Bronchial epithelial cell (primary cell): ENCODE results near the gene DIDO1. TPM values are rescaled to one million over a fixed set of nuclear protein-coding genes. Genes with fewer than 3 reads are reported as not detected.

Experiments used
- DNase-seq: peaks from one replicate; pipeline ENCODE4 v3.0.0-alpha.2; 2010; ENCODE audit warnings: low read depth
- FAIRE-seq: peaks from 2 replicates; lab custom pipeline; 2011; peaks lifted over from hg19 to GRCh38; lab: Jason Lieb, UNC
- H3K27me3 ChIP-seq: 2 replicates; pipeline ENCODE4 v1.5.1; 2011; ENCODE audit warnings: low read length; ENCODE audit not compliant: control insufficient read depth, insufficient read depth
- H3K36me3 ChIP-seq: 2 replicates; pipeline ENCODE4 v1.5.1; 2011; ENCODE audit warnings: low read length; ENCODE audit not compliant: control insufficient read depth, insufficient read depth
- H3K4me3 ChIP-seq: 2 replicates; pipeline ENCODE4 v1.5.1; 2011; ENCODE audit warnings: mild to moderate bottlenecking, low read depth, low read length, control low read depth
- total RNA-seq: library from RNA; depleted of rRNA; stranded (reverse); fragments of >200 nt; gene quantifications from 2 replicates; pipeline ENCODE4 v1.2.1, GENCODE V29; 2014
- TF ChIP-seq, protein P1 (sequence below): IDR thresholded peaks from 2 replicates; pipeline ENCODE4 v1.5.1; 2011; ENCODE audit warnings: mild to moderate bottlenecking, moderate library complexity, low read length, control low read depth, inconsistent platforms; ENCODE audit not compliant: insufficient read depth, severe bottlenecking

The DIDO1 gene
- total RNA-seq, 1 donor from 2014 or later, result 26.9 TPM

DNA sequence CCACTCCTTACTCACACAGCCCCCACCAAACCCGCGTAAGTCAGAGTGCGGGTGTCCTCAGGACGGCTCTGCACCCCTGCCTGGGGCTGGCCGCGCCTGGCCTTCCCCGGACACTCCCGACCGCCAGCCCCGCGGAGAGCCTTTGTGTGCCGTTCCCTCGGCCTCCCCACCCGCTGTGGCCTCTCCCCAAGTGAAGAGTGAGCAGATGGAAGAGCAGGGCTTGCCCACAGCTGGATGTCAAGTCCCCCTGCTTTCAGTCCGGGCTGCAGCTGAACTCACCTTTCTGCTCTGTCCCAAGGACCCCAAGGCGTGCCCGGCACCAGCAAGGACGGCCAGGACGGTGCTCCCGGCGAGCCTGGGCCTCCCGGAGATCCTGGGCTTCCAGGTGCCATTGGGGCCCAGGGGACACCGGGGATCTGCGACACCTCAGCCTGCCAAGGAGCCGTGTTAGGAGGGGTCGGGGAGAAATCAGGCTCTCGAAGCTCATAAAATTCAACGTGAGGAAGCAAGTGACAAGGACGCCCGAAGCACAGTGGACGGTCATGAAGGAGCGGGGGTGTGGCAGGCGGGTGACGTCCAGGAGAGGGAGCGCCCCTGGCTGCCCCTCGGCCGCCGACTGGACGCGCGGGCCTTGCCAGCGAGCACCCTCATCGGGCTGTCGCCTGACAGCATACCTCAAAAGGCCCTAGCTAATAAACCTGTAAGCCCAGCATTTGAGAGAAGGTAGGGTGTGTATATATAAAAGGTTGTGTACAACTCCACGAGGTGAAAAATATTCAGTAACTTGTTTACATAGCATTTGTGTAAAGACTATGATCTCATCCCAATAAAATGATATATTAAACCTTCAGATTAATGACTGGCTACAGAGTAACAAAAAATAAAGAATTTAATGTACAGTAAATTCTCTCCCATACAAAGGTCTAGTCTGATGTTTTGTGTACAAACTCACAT is 85.8 kb downstream of the DIDO1 start:
- no peak for FAIRE-seq

DNA sequence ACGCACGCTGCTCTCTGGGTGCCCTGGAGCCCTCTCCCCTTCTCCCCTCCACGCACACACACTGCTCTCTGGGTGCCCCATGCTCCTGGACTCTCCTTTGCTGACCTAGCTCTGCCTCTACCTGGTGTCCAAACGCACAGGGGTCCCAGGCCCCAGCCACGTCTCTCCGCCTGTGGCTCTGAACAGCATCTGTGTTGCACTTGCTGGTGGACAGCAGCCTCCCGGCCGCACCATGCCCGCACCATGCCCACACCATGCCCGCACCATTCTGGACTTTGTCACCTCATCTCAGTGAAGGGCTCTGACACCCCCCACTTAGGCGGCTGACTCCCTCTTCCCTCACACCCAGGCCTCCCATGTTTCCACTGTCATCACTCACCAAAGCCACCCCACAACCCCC is 86.5 kb downstream of the DIDO1 start:
- H3K27me3 ChIP-seq, result no peaks in the 10 kb centered on the region
- DNase-seq (no peak), FAIRE-seq (no peak)
- H3K36me3 ChIP-seq, result no peaks in the 10 kb centered on the region
- TF ChIP-seq, protein P1, sequence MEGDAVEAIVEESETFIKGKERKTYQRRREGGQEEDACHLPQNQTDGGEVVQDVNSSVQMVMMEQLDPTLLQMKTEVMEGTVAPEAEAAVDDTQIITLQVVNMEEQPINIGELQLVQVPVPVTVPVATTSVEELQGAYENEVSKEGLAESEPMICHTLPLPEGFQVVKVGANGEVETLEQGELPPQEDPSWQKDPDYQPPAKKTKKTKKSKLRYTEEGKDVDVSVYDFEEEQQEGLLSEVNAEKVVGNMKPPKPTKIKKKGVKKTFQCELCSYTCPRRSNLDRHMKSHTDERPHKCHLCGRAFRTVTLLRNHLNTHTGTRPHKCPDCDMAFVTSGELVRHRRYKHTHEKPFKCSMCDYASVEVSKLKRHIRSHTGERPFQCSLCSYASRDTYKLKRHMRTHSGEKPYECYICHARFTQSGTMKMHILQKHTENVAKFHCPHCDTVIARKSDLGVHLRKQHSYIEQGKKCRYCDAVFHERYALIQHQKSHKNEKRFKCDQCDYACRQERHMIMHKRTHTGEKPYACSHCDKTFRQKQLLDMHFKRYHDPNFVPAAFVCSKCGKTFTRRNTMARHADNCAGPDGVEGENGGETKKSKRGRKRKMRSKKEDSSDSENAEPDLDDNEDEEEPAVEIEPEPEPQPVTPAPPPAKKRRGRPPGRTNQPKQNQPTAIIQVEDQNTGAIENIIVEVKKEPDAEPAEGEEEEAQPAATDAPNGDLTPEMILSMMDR, result no peak
- H3K4me3 ChIP-seq, result no peak overlapping the region

More for the DNA sequence above, 85.8 kb downstream of the DIDO1 start:
- Histone ChIP-seq H3K36me3 (no peaks in the 10 kb centered on the region), H3K4me3 (no peak overlapping the region), H3K27me3 (no peaks in the 10 kb centered on the region)
- no peak for DNase-seq
- TF ChIP-seq, protein P1, result no peak

DNA sequence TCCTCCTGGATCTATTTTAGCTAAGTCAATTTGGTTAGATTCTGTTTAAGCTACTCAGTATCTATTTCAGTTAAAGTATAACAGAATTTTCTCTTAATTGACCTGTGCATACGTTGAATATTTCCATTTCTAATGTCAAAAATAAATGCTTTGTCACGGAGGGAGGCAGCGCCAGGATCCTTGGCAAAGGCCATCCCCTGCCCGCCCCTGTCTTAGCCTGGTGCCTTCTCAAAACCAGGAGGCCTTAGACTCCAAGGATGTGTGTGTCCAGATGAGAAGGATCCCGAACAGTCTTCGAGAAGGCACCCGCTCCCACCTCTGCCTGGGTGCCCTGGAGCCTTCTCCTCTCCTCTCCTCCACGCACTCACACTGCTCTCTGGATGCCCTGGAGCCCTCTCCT is 87.0 kb downstream of the DIDO1 start:
- FAIRE-seq (no peak), DNase-seq (no peak)
- no peaks in the 10 kb centered on the region for H3K27me3 ChIP-seq
- no peaks in the 10 kb centered on the region for H3K36me3 ChIP-seq
- H3K4me3 ChIP-seq, result no peak overlapping the region
- TF ChIP-seq, protein P1, result no peak

DNA sequence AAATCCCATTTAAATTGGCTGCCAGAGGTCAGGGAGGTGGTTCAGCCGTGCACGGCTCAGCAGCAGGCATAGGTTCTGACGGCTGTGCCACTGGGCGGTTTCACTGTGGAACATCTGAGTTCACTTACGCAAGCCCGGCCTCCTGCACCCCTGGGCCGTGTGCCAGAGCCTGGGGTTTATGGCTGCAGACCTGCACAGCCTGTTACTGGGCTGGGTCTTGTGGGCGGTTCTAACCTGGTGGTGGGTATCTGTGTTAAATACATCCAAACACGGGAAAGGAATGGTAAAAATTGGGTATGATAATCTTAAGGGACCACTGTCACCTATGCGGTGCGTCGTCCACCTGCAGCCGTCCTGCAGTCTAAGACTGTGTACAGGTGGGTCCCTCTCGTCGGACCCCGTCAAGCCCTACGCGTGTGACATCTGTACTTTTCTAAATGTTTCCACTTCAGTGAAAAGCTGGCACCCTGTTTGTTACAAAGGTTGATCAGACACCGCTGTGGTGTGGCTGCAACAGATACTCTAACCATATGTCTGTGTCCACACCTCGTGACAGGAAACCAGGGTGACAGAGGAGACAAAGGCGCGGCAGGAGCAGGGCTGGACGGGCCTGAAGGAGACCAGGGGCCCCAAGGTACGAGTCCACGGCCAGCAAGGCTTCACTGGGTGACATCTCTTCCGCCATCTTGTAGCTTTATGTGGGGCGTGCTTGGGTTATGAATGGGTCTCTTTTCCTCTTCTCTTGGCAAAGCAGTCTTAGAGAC is 88.0 kb downstream of the DIDO1 start:
- TF ChIP-seq, protein P1, result no peak
- no peak for FAIRE-seq
- Histone ChIP-seq H3K4me3 (no peak overlapping the region), H3K27me3 (no peaks in the 10 kb centered on the region), H3K36me3 (no peaks in the 10 kb centered on the region)
- DNase-seq, result no peak

DNA sequence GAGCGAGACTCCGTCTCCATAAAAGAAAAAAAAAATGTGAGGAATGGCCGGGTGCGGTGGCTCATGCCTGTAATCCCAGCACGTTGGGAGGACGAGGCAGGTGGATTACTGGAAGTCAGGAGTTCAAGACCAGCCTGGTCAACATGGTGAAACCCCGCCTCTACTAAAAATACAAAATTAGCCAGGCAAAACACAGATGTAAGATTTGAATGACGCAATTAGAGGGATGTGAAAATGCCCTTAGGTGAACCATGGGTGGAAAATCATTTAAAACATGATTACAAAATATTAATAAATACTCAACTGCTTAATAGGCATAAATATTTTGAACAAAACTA is 88.5 kb downstream of the DIDO1 start:
- no peaks in the 10 kb centered on the region for H3K36me3 ChIP-seq
- H3K27me3 ChIP-seq, result no peaks in the 10 kb centered on the region
- DNase-seq (no peak), FAIRE-seq (no peak)
- TF ChIP-seq, protein P1, result no peak
- no peak overlapping the region for H3K4me3 ChIP-seq
